H1 (cell line): Measurements from ENCODE around the gene VWA1. TPM values are rescaled to one million over a fixed set of nuclear protein-coding genes. Genes with fewer than 3 reads are reported as not detected.

Experiments
- CTCF ChIA-PET: fragments of 300-600 bp; sonication (Branson Sonifier 250); formaldehyde crosslinking; loops from one replicate; lab custom pipeline; 2021; ENCODE audit not compliant: partially characterized antibody; lab: Charles Lee
- POLR2A ChIA-PET: fragments of 300-600 bp; sonication (Branson Sonifier 250); formaldehyde crosslinking; loops from one replicate; lab custom pipeline; 2021; ENCODE audit warnings: inconsistent platforms; ENCODE audit not compliant: partially characterized antibody; lab: Charles Lee
- DNase-seq, 2 experiments: peaks; one replicate each; pipeline versions ENCODE4 v3.0.0 to v3.0.0-alpha.2; 2010 to 2022; ENCODE audit warnings: low spot score in 2 of 2, low read depth in 1 of 2, mixed read lengths in 1 of 2
- FAIRE-seq: peaks from 2 replicates; lab custom pipeline; 2011; peaks lifted over from hg19 to GRCh38; lab: Jason Lieb, UNC
- H2AFZ ChIP-seq: 2 replicates; pipeline ENCODE4 v1.8.1; 2012; ENCODE audit warnings: low read length, inconsistent platforms
- H2AK5ac ChIP-seq: 2 replicates; pipeline ENCODE4 v1.6.1; 2013; ENCODE audit warnings: low read depth, low read length
- H2BK120ac ChIP-seq: replicated peaks from 2 replicates; pipeline ENCODE3; 2013; ENCODE audit warnings: low read depth, low read length, inconsistent platforms
- H2BK12ac ChIP-seq: 2 replicates; pipeline ENCODE4 v1.6.1; 2013; ENCODE audit warnings: low read depth, low read length
- H2BK15ac ChIP-seq: 2 replicates; pipeline ENCODE4 v1.6.1; 2013; ENCODE audit warnings: low read length
- H2BK20ac ChIP-seq: 2 replicates; pipeline ENCODE4 v1.6.1; 2013; ENCODE audit warnings: low read length
- H2BK5ac ChIP-seq: 2 replicates; pipeline ENCODE4 v1.6.1; 2013; ENCODE audit warnings: low read depth, low read length
- H3K14ac ChIP-seq: 2 replicates; pipeline ENCODE4 v1.6.1; 2013; ENCODE audit warnings: inconsistent platforms; ENCODE audit not compliant: insufficient read length
- H3K18ac ChIP-seq: 2 replicates; pipeline ENCODE4 v1.6.1; 2013; ENCODE audit warnings: low read length; ENCODE audit errors: extremely low read depth
- H3K23ac ChIP-seq: 2 replicates; pipeline ENCODE4 v1.6.1; 2013; ENCODE audit warnings: inconsistent platforms; ENCODE audit not compliant: insufficient read length
- H3K23me2 ChIP-seq: 2 replicates; pipeline ENCODE4 v1.6.1; 2013; ENCODE audit warnings: low read depth, low read length
- H3K27ac ChIP-seq: 2 replicates; pipeline ENCODE4 v1.6.1; 2011; ENCODE audit warnings: low read depth, low read length, inconsistent platforms
- H3K27me3 ChIP-seq, 4 experiments: replicated peaks in 1 of 4; 1 replicate in 1 of 4; 2 replicates in 3 of 4; pipeline versions ENCODE4 v1.6.1 to v1.8.1; 2011 to 2013; ENCODE audit warnings: low read length in 3 of 4, mild to moderate bottlenecking in 3 of 4, inconsistent platforms in 2 of 4, mixed read lengths in 2 of 4, moderate library complexity in 1 of 4; ENCODE audit not compliant: control insufficient read depth in 3 of 4, insufficient read depth in 3 of 4; ENCODE audit errors: extremely low read depth in 1 of 4
- H3K36me3 ChIP-seq, 4 experiments: 2 replicates each; pipeline versions ENCODE4 v1.6.1 to v1.8.1; 2011 to 2013; ENCODE audit warnings: mild to moderate bottlenecking in 4 of 4, low read length in 3 of 4, moderate library complexity in 2 of 4, control low read depth in 1 of 4, inconsistent platforms in 1 of 4; ENCODE audit not compliant: insufficient read depth in 4 of 4, control insufficient read depth in 2 of 4
- H3K4ac ChIP-seq: replicated peaks from 2 replicates; pipeline ENCODE3; 2013; ENCODE audit warnings: low read length, low read depth, mixed read lengths, inconsistent platforms; ENCODE audit not compliant: insufficient read length
- H3K4me1 ChIP-seq, 4 experiments: replicated peaks in 1 of 4; 1 replicate in 1 of 4; 2 replicates in 3 of 4; pipeline versions ENCODE4 v1.6.1 to v1.8.1; 2011 to 2013; ENCODE audit warnings: low read length in 3 of 4, inconsistent platforms in 2 of 4, mixed read lengths in 1 of 4; ENCODE audit not compliant: insufficient read depth in 4 of 4, control insufficient read depth in 3 of 4
- H3K4me2 ChIP-seq, 2 experiments: 2 replicates each; pipeline versions ENCODE4 v1.6.1 to v1.8.1; 2011 to 2013; ENCODE audit warnings: low read depth in 2 of 2, low read length in 2 of 2, control low read depth in 1 of 2, inconsistent platforms in 1 of 2, mild to moderate bottlenecking in 1 of 2; ENCODE audit not compliant: insufficient read depth in 1 of 2
- H3K4me3 ChIP-seq, 4 experiments: fragments of 200-600, 300-600 bp in 1 of 4; sonication (generic), shearing (Covaris generic), sonication (Bioruptor Twin) in 1 of 4; 2 replicates each; pipeline versions ENCODE4 v1.5.1 to v1.8.1; 2011 to 2016; ENCODE audit warnings: low read length in 4 of 4, low read depth in 3 of 4, control low read depth in 2 of 4, inconsistent platforms in 2 of 4, mild to moderate bottlenecking in 2 of 4, mixed read lengths in 1 of 4, moderate library complexity in 1 of 4; ENCODE audit not compliant: insufficient read depth in 2 of 4; ENCODE audit errors: extremely low read depth in 1 of 4
- H3K56ac ChIP-seq: replicated peaks from 2 replicates; pipeline ENCODE3; 2013; ENCODE audit warnings: low read depth, mild to moderate bottlenecking, mixed read lengths, low read length, inconsistent platforms; ENCODE audit not compliant: insufficient read length
- H3K79me1 ChIP-seq: 2 replicates; pipeline ENCODE4 v1.6.1; 2013; ENCODE audit warnings: low read depth, low read length, control low read depth
- H3K79me2 ChIP-seq, 2 experiments: 2 replicates each; pipeline versions ENCODE4 v1.6.1 to v1.8.1; 2012 to 2013; ENCODE audit warnings: low read length in 2 of 2, mild to moderate bottlenecking in 2 of 2, inconsistent platforms in 1 of 2; ENCODE audit not compliant: insufficient read depth in 2 of 2, control insufficient read depth in 1 of 2
- H3K9ac ChIP-seq, 4 experiments: replicated peaks in 1 of 4; 1 replicate in 1 of 4; 2 replicates in 3 of 4; pipeline versions ENCODE4 v1.6.1 to v1.8.1; 2011 to 2013; ENCODE audit warnings: low read depth in 3 of 4, low read length in 3 of 4, control low read depth in 2 of 4, mild to moderate bottlenecking in 2 of 4, moderate library complexity in 2 of 4, inconsistent platforms in 1 of 4; ENCODE audit errors: extremely low read depth in 1 of 4
- H3K9me3 ChIP-seq, 2 experiments: 2 replicates each; pipeline versions ENCODE4 v1.6.1 to v1.8.1; 2012 to 2013; ENCODE audit warnings: mild to moderate bottlenecking in 2 of 2, moderate library complexity in 2 of 2, control low read depth in 1 of 2, inconsistent platforms in 1 of 2, low read depth in 1 of 2, low read length in 1 of 2, mixed read lengths in 1 of 2; ENCODE audit not compliant: insufficient read depth in 2 of 2
- H4K20me1 ChIP-seq, 2 experiments: replicated peaks in 1 of 2; 2 replicates each; pipeline versions ENCODE3 to v1.8.1; 2011 to 2013; ENCODE audit warnings: inconsistent platforms in 2 of 2, low read length in 2 of 2, mild to moderate bottlenecking in 1 of 2; ENCODE audit not compliant: insufficient read depth in 2 of 2, control insufficient read depth in 1 of 2
- H4K5ac ChIP-seq: 2 replicates; pipeline ENCODE4 v1.6.1; 2013; ENCODE audit warnings: low read length, low read depth, mixed read lengths, inconsistent platforms; ENCODE audit not compliant: insufficient read length
- H4K8ac ChIP-seq: 2 replicates; pipeline ENCODE4 v1.8.0; 2013; ENCODE audit warnings: mild to moderate bottlenecking, moderate library complexity, low read length, inconsistent platforms; ENCODE audit not compliant: insufficient read depth; ENCODE audit errors: extremely low read depth
- H4K91ac ChIP-seq: replicated peaks from 2 replicates; pipeline ENCODE3; 2013; ENCODE audit warnings: low read length, mixed read lengths, inconsistent platforms; ENCODE audit not compliant: insufficient read length
- CBX8 ChIP-seq: fragments of 300-800, 300-1000 bp; sonication (generic); IDR thresholded peaks from 2 replicates; pipeline ENCODE4 v1.7.1; 2016; ENCODE audit warnings: low read depth, low read length, borderline replicate concordance
- CEBPB ChIP-seq: IDR thresholded peaks from 2 replicates; pipeline ENCODE4 v1.6.1; 2012; ENCODE audit warnings: low read depth, low read length
- POLR2A ChIP-seq, 2 experiments: IDR thresholded peaks; 1 replicate in 1 of 2; 2 replicates in 1 of 2; pipeline ENCODE4 v1.6.1; 2011; ENCODE audit warnings: low read depth in 2 of 2, low read length in 2 of 2, mild to moderate bottlenecking in 2 of 2; ENCODE audit errors: control extremely low read depth in 1 of 2
- SIN3A ChIP-seq, 2 experiments: IDR thresholded peaks in 1 of 2; conservative IDR thresholded peaks in 1 of 2; 2 replicates each; pipeline ENCODE4 v1.6.1; 2011 to 2012; ENCODE audit warnings: low read length in 2 of 2, improper control_type of control experiment in 1 of 2, low read depth in 1 of 2, mild to moderate bottlenecking in 1 of 2
- WGBS, 2 experiments: shearing (Covaris generic) in 1 of 2; methylation state at CpG; one replicate each; pipeline versions ENCODE4 v1.1.6 to v1.1.7; 2013 to 2015; ENCODE audit warnings: low lambda C conversion rate in 2 of 2, mixed read lengths in 2 of 2, inconsistent platforms in 1 of 2, low coverage in 1 of 2, missing lambda C conversion rate in 1 of 2; ENCODE audit not compliant: insufficient replicate concordance in 2 of 2, insufficient coverage in 1 of 2, insufficient read length in 1 of 2; ENCODE audit errors: extremely low coverage in 1 of 2, missing lambda C conversion rate in 1 of 2; 5-methylcytosine and 5-hydroxymethylcytosine counted together
- polyA plus RNA-seq, 7 experiments: library from polyadenylated mRNA; depleted of rRNA in 3 of 7; stranded (reverse) in 5 of 7; unstranded in 2 of 7; fragments of >200 nt in 5 of 7; fragments of 200-250 nt in 2 of 7; gene quantifications; 1 replicate in 5 of 7; 2 replicates in 1 of 7; 4 replicates in 1 of 7; pipeline versions ENCODE4 v1.2.1 to v1.2.3, GENCODE V29; 2011 to 2013; ENCODE audit warnings: missing spikeins in 2 of 7, mixed read lengths in 2 of 7
- total RNA-seq: library from RNA; stranded (reverse); fragmentation: NEBNext Ultra II Directional; extraction: Animal tissue kit (Norgen Biotek cat#: 25700); gene quantifications from 2 replicates; pipeline ENCODE4 v1.2.1, GENCODE V29; 2021

VWA1 gene
- total and polyA plus RNA-seq, 2 of the 8 experiments (the other 6 are each of a cell fraction or from before 2014, with no cell fraction given) = 16.0 to 36.6 TPM

- Histone ChIP-seq H2BK20ac (peak overlapping the region; percentile 72; the same call in 1 of the 2 replicates), H3K27me3 (peaks cover 0 to 3% (median 0%) of the 10 kb centered on the region in 4 experiments; a peak in 2 of 7 replicates), H3K56ac (no peak overlapping the region), H3K18ac (no peak overlapping the region), H3K79me1 (no peaks in the 10 kb centered on the region), H3K9ac (no peak overlapping the region), H2BK120ac (peak overlapping the region; percentile 73), H3K4me1 (peaks cover 0 to 57% (median 42%) of the 10 kb centered on the region in 4 experiments; a peak in 6 of 7 replicates), H4K91ac (peak overlapping the region; percentile 79), H3K27ac (no peak overlapping the region), H3K4ac (peak overlapping the region; percentile 82), H3K9me3 (peaks cover 0 to 3% of the 10 kb centered on the region in 2 experiments; a peak in 1 of 4 replicates), H2BK12ac (peak overlapping the region; percentile 97; the same call in 1 of the 2 replicates), H2AFZ (no peak overlapping the region), H3K14ac (no peak overlapping the region), H2BK5ac (peak overlapping the region; percentile 95; the same call in 1 of the 2 replicates), H3K79me2 (peaks cover 0 to 6% of the 10 kb centered on the region in 2 experiments; a peak in 1 of 4 replicates), H4K20me1 (peaks cover 2 to 5% of the 10 kb centered on the region in 2 experiments), H3K4me2 (no peak overlapping the region), H4K5ac (peak overlapping the region; percentile 29), H3K4me3 (no peak overlapping the region), H2BK15ac (peak overlapping the region; percentile 88; the same call in 1 of the 2 replicates), H3K23me2 (peaks cover 20% of the 10 kb centered on the region; the same call in 1 of the 2 replicates), H4K8ac (peak overlapping the region; percentile 57; the same call in 1 of the 2 replicates), H3K23ac (no peak overlapping the region), H3K36me3 (no peaks in the 10 kb centered on the region; a peak in 1 of 8 replicates), H2AK5ac (peak overlapping the region; percentile 93; the same call in 1 of the 2 replicates)
- POLR2A ChIA-PET = interaction anchor here (1.1 to 22.9 kb wide), 5 partner anchors 9 to 78 kb away, joined by 3 to 515 read pairs (median 18); partner anchors contain the start of genes ANKRD65, CCNL2 and MRPL20
- FAIRE-seq (no peak), DNase-seq (peak in 1 of 2 experiments; percentile 70)
- WGBS, 2 experiments = 77% methylated on average over 5 of the region's 5 CpGs; no CpG with 5 or more reads in 1 of the 2 experiments
- peak in 1 of 2 experiments; percentile 46; a peak in 1 of 3 replicates for TF ChIP-seq POLR2A (IDR thresholded peaks at IDR 0.05; ENCODE audit: control extremely low read depth in 1 of 2, low read depth in 2 of 2, low read length in 2 of 2)
- TF ChIP-seq CEBPB = no peak
- TF ChIP-seq CBX8 = no peak
- TF ChIP-seq SIN3A (conservative IDR thresholded peaks at IDR 0.05 in 1 of 2, IDR thresholded peaks at IDR 0.05 in 1 of 2; ENCODE audit: low read depth in 1 of 2, low read length in 2 of 2) = no peak
- CTCF ChIA-PET = interaction anchor here (1.4 to 4.4 kb wide), 3 partner anchors 8 to 30 kb away, joined by 4 to 36 read pairs (median 6); no protein-coding TSS in a partner anchor
Measured at GRCh38 chr1:1431845-1432273, 3.6 kb upstream of the VWA1 start.
